ENCODE results near the gene RAB4B.
"Not testable (repeated sequence)": the region's sequence is repeated elsewhere in the genome, so short reads cannot be mapped to it uniquely, and the experiment has no call there.

The RAB4B gene

DNA sequence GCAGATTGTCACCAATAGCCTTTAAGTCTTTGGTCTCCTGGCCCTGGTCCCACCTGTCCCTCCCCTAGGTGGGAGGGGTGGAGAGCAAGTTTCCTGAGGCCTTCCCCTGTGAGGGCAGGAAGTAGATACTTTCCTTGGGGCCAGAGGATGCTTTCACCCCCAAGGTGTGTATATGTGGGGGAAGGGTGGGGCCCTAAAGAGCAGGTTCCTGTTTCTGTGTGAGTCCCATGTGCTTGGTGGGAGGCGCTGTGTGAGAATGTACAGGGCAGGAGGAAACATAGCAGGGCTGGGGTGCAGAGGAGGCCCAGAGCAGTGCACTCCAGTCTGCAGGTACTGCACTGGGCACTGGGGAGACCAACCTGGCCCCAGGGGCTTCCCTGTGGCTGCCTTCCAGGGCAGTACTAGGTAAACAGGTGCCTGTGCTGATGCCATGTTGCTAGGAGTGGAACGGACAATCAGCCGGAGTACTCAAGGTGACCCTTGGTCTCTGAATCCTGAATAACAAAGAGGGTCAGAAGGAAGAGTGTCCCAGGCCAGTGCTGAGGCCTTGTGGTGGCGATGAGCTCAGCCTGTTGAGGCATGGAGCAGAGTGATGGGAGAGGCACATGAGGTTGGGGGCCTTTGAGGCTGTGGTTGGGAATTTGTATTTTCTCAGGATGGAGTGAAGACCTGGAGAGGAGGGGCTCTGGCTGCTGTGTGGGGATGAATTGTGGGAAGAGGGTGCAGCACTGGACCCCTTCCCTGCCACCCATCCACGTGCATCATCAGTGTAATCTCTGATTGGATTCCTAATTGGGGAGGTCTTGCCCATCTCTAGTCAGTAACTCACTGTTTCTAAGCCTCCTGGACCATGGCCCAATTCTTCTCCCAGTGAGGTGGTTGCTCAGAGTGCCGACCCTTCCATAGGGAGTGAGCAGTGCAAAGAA is 26.1 kb downstream of the RAB4B start:
- DNase-seq (ENCODE audit: low read depth), result no peak

DNA sequence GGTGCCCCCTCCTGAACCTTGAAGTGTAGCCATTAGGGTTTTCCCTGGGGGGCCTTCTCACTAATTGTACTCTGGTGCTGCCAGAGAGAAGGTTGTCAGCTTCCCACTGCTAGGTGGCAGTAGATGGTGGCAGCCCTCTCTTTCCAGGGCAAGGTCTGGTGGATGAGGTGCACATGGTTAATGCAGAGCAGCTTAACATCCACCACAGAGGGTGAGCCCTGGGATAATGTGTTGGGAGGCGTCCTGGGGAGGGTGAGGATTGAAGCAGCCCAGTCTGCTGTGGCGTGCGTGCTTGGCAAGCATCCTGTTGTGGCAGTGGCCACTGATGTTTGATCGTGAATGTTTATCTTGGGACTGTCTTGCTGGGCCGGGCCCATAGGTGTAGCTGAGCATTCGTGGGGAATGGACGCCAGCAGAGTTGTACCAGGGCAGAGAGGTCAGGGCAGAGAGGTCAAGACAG is 26.8 kb downstream of the RAB4B start:
- no peak for DNase-seq (ENCODE audit: low read depth)

GRCh38 chr19:40805258-40805868 is 27.3 kb downstream of the RAB4B start:
- no peak for DNase-seq (ENCODE audit: low read depth)

DNA sequence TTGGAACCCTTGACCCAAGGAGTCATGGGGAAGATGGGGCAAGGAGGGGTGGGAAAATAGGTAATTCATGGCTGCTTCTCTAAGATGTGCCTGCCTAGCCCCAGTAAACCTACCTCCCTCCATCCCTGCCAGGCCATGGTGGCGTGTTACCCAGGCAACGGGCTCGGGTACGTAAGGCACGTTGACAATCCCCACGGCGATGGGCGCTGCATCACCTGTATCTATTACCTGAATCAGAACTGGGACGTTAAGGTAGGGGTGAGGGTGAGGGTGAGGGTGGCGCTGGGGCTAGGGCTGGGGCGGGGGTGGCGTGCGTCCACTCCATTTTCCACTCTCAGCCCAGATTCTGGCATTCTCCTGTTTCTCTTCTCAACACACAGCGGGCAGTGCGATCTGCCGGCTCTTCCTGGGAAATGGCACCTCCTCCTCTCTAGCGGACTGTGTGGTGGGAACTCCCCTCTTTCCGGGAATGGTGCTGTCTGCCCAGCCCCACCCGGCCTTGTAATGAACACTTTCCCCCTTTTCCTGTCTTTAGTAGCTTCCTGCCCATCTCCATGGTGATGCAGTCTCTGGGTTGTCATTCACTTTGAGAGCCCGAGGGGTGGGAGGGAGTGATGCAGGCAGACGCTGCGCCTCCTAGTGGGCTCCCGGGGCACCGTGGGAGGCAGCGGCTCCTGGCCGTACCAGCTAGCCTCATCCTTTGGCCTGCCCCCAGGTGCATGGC is 28.5 kb downstream of the RAB4B start:
- peak; percentile 78 for DNase-seq (ENCODE audit: low read depth)

- DNase-seq (ENCODE audit: low read depth), result no peak
Measured at GRCh38 chr19:40807147-40808020, 29.3 kb downstream of the RAB4B start.

GRCh38 chr19:40808021-40808325 is 29.9 kb downstream of the RAB4B start:
- no peak for DNase-seq (ENCODE audit: low read depth)

- no peak for DNase-seq (ENCODE audit: low read depth)
Measured at GRCh38 chr19:40808497-40808896, 30.4 kb downstream of the RAB4B start.

DNA sequence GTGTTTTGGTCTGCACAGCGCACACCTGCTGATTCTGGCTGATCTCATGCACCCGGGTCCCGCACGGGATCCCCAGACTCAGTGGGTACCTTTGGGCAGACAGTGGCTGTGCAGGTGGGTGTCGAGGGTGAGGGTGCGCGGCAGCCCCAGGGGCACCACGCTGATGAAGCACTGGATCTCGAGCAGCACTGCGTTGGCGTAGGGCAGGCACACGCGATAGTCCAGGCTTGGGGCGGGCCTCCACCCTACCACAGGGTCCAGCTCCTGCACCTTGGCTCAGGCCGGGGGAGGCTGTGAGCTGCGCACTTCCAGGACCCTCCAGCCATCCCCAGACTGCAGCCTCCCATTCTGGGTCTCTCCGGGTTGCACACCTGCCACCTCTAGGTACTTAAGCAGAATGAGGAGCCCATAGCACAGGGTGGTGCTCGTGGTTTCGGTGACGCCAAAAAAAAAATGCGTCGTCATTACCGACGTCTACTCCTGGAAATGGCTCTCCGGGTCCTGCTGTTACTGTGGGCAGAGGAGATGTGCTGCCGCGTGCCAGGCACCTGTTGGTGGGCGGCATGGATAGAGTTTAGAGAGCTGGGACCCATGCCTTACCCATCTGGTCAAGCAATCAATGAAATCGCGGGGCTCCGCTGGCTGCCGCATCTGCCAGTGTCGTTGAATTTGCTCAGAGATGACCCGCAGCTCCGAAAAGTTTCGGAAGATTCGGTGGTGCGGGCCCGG is 31.5 kb downstream of the RAB4B start:
- no peak for DNase-seq (ENCODE audit: low read depth)

- no peak for DNase-seq (ENCODE audit: low read depth)
Measured at GRCh38 chr19:40810160-40810559, 32.1 kb downstream of the RAB4B start.

GRCh38 chr19:40810649-40811408 is 32.8 kb downstream of the RAB4B start:
- DNase-seq (ENCODE audit: low read depth), result peak; percentile 40

GRCh38 chr19:40811478-40812341 is 33.7 kb downstream of the RAB4B start:
- DNase-seq (ENCODE audit: low read depth), result no peak

DNA sequence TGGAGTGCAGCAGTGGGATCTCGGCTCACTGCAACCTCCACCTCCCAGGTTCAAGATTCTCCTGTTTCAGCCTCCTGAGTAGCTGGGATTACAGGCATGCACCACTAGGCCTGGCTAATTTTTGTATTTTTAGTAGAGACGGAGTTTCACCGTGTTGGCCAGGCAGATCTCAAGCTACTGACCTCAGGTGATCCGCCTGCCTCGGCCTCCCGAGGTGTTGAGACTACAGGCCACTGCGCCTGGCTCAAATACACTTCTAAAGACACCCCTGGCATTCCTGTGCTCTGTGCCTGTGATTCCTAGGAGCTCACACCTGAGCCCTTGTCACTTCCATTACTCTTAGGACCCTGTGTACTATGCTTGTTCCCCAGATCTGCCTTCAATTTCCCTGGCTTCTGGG is 34.5 kb downstream of the RAB4B start:
- not testable (repeated sequence) for DNase-seq (ENCODE audit: low read depth)

DNA sequence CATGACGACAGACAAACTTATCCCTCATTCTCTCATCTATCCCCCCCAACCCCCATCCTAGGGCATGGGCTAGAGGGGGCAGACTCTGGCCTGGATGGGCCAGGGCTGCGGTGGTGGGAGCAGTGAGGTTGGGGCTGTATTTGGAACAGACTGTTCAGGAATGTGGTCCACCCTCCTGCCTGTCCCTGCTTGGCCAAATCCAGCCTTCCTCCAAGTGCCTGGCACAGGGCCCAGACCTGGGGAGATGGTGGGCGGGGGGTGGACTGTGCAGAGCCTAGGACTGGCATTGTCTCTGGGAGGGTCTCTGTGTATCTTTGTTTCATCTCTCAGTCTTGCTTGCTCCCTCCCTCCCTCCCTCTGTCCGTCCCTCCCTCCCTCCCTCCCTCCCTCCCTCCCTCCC is 35.1 kb downstream of the RAB4B start:
- DNase-seq (ENCODE audit: low read depth), result no peak

DNA sequence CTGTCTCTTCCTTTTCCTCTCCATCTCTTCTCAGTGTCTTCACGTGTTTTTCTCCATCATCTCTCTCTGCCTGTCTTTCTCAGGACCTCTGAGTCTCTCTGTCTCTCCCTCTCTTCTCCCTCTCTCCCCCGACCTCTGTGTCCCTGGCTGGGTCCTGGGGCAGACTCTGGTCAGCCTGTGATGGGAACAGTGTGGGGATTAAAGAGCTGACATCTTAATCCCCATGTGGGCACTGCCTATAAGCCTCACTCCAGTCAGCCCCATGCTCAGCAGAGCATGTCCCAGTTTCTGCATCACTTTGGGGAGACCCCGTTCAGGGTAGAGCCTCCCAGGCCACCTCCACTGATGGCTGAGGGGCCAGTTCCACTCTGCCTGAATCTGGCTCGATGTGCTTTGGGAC is 37.2 kb downstream of the RAB4B start:
- DNase-seq (ENCODE audit: low read depth), result no peak

DNA sequence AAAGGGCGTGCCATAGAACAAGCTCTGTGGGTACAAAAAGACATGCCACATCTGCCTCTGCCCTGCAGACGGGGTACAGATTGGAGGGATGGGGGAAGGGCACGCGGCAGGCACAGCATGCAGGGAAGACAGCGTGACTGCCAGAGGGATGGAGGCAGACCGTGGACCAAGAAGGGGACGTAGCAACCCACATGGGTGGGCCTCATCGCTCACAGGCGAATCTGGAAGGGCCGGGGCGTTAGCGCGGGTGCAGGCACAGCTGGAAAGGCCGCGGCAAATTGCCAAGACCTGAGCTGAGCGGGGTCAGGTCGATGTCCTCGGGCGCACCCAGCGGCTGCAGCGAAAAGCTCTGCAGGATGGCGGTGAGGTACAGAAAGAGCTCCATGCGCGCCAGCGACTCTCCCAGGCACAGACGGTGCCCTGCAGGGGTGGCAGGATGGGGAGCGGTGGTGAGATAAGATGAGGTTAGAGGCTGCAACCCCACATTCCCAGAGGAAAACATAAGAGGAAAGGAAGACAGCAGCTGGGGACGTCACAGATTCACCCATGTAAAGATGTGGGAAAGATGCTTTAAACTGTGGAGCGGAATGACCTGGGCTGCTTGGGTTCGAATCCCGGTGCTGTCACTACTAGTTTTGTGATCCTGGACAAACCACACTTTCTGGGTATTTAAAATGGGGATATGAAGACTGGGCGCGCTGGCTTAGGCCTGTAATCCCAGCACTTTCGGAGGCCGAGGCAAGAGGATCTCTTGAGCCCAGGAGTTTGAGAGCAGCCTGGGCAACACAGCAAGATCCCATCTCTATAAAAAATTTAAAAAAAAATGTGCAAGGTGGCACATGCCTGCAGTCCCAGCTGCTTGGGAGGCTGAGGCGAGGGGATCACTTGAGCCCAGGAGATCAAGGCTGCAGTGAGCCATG is 40.7 kb downstream of the RAB4B start:
- DNase-seq (ENCODE audit: low read depth), result not testable (repeated sequence)

GRCh38 chr19:40819479-40820234 is 41.6 kb downstream of the RAB4B start:
- DNase-seq (ENCODE audit: low read depth), result not testable (repeated sequence)

DNA sequence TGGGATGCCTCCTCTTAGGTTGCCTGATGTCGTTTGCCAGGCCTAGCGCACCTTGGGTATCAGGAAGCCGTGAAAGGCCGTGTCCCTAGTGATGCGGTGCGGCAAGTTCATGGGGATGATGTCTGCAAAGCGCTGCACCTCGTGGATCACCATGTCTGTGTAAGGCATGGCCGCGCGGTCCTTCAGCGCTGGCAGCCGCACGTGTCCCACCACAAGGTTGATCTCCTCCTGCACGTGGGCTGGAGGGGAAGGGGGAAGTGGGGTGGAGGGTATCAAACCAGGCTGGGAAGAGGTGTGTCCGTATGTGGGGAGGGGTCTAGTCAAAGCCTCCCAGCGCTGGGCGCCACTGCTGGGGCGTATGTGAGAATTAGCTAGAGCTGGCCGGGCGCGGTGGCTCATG is 44.1 kb downstream of the RAB4B start:
- no peak for DNase-seq (ENCODE audit: low read depth)
